Gastrocnemius medialis (tissue), 4 donors: ENCODE results near the gene SLCO4A1.

Source experiments
- POLR2A ChIP-seq, 2 donors: fragments of 450-650 bp; IDR thresholded peaks; one replicate each; pipeline ENCODE4 v1.6.1; 2017; ENCODE audit warnings: antibody characterized with exemption in 2 of 2, mild to moderate bottlenecking in 2 of 2, moderate library complexity in 2 of 2
- TF ChIP-seq, protein P1 (sequence below), 5 experiments: fragments of 450-650 bp in 3 of 5; fragments of 200-600 bp in 2 of 5; sonication (generic) in 2 of 5; IDR thresholded peaks in 4 of 5; conservative IDR thresholded peaks in 1 of 5; 1 replicate in 4 of 5; 2 replicates in 1 of 5; pipeline ENCODE4 v1.5.1; 2016 to 2019; ENCODE audit warnings: antibody characterized with exemption in 5 of 5, mild to moderate bottlenecking in 3 of 5, moderate library complexity in 3 of 5

DNA sequence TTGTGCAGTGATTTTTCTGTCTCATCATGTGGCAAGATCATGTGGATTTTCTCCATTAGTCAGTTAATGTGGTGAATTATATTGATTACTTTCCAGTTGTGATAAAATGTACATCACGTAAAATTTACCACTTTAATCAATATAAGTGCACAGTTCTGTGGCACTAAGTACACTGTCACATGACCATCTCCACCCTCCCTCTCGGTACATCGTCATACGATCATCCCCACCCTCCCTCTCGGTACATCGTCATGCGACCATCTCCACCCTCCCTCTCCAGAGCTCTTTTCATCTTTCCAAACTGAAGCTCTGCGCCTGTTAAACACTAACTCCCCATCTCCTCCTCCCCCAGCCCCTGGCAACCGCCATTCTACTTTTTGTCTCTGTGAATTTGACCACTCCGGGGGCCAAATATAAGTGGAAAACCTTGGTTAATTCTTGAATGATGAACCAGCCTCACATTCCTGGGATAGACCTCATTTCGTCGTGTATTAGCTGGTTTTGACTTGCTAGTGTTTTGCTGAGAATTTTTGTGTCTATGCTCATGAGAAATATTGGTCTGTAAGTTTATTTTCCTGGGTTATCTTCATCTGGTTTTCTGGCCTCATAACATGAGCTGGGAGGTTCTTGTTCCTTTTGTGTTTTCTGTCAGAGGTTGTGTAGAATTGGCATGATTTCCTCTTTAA lies 77.1 kb downstream of the SLCO4A1 start:
- TF ChIP-seq, protein P1, sequence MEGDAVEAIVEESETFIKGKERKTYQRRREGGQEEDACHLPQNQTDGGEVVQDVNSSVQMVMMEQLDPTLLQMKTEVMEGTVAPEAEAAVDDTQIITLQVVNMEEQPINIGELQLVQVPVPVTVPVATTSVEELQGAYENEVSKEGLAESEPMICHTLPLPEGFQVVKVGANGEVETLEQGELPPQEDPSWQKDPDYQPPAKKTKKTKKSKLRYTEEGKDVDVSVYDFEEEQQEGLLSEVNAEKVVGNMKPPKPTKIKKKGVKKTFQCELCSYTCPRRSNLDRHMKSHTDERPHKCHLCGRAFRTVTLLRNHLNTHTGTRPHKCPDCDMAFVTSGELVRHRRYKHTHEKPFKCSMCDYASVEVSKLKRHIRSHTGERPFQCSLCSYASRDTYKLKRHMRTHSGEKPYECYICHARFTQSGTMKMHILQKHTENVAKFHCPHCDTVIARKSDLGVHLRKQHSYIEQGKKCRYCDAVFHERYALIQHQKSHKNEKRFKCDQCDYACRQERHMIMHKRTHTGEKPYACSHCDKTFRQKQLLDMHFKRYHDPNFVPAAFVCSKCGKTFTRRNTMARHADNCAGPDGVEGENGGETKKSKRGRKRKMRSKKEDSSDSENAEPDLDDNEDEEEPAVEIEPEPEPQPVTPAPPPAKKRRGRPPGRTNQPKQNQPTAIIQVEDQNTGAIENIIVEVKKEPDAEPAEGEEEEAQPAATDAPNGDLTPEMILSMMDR (IDR thresholded peaks at IDR 0.05 in 4 of 5, conservative IDR thresholded peaks at IDR 0.05 in 1 of 5), result no peak
- no peak for TF ChIP-seq POLR2A (IDR thresholded peaks at IDR 0.05)
